OCI-LY1 (cell line): Measurements from ENCODE around the gene KRT12.

Experiments used
- CTCF ChIP-seq: fragments of 200-600 bp; sonication (generic), shearing (Covaris generic); IDR thresholded peaks from 2 replicates; pipeline ENCODE4 v1.5.1; 2017; ENCODE audit warnings: mild to moderate bottlenecking, antibody characterized with exemption, low read length, moderate library complexity, mixed read lengths
- EZH2 ChIP-seq: fragments of 200-600 bp; sonication (generic), shearing (Covaris generic); IDR thresholded peaks from 2 replicates; pipeline ENCODE4 v1.8.0; 2017; ENCODE audit warnings: borderline replicate concordance, mixed run types, mild to moderate bottlenecking, antibody characterized with exemption, low read length, moderate library complexity, mixed read lengths

- no peak for TF ChIP-seq CTCF
- TF ChIP-seq EZH2: no peak
These were observed 12.7 kb downstream of the KRT12 start for GRCh38 chr17:40854175-40854814.
